ENCODE data around the gene CTU2. TPM values are rescaled to one million over a fixed set of nuclear protein-coding genes. Genes with fewer than 3 reads are reported as not detected.

Gene CTU2
- total RNA-seq, 1 donor from 2014 or later, result 20.6 TPM

- Mint-ChIP-seq H3K36me3 (ENCODE audit: unreplicated experiment) (peaks cover 4% of the 10 kb centered on the region), H3K27me3 (ENCODE audit: unreplicated experiment) (no peaks in the 10 kb centered on the region), H3K27ac (ENCODE audit: unreplicated experiment) (peak overlapping the region; percentile 56), H3K4me1 (ENCODE audit: unreplicated experiment) (peaks cover 25% of the 10 kb centered on the region), H3K4me3 (ENCODE audit: unreplicated experiment) (no peak overlapping the region), H3K9me3 (ENCODE audit: unreplicated experiment) (no peaks in the 10 kb centered on the region)
- no peak for TF ChIP-seq CTCF (IDR thresholded peaks at IDR 0.05)
- DNase-seq (ENCODE audit: extremely low spot score, unreplicated experiment), result peak; percentile 90
These were observed 5.4 kb upstream of the CTU2 start for GRCh38 chr16:88700636-88701482.

- H3K27me3 Mint-ChIP-seq (ENCODE audit: unreplicated experiment), result no peaks in the 10 kb centered on the region
- H3K4me1 Mint-ChIP-seq (ENCODE audit: unreplicated experiment), result peaks cover 25% of the 10 kb centered on the region
- no peaks in the 10 kb centered on the region for H3K9me3 Mint-ChIP-seq (ENCODE audit: unreplicated experiment)
- H3K27ac Mint-ChIP-seq (ENCODE audit: unreplicated experiment), result no peak overlapping the region
- no peak overlapping the region for H3K4me3 Mint-ChIP-seq (ENCODE audit: unreplicated experiment)
- no peak for TF ChIP-seq CTCF (IDR thresholded peaks at IDR 0.05)
- no peak for DNase-seq (ENCODE audit: extremely low spot score, unreplicated experiment)
- peaks cover 4% of the 10 kb centered on the region for H3K36me3 Mint-ChIP-seq (ENCODE audit: unreplicated experiment)
These were observed 4.5 kb upstream of the CTU2 start for GRCh38 chr16:88701581-88702370.

- no peaks in the 10 kb centered on the region for H3K9me3 Mint-ChIP-seq (ENCODE audit: unreplicated experiment)
- TF ChIP-seq CTCF (IDR thresholded peaks at IDR 0.05), result no peak
- H3K4me1 Mint-ChIP-seq (ENCODE audit: unreplicated experiment), result peaks cover 32% of the 10 kb centered on the region
- H3K4me3 Mint-ChIP-seq (ENCODE audit: unreplicated experiment), result peak overlapping the region; percentile 35
- no peak overlapping the region for H3K27ac Mint-ChIP-seq (ENCODE audit: unreplicated experiment)
- H3K36me3 Mint-ChIP-seq (ENCODE audit: unreplicated experiment), result peaks cover 3% of the 10 kb centered on the region
- DNase-seq (ENCODE audit: extremely low spot score, unreplicated experiment), result no peak
- H3K27me3 Mint-ChIP-seq (ENCODE audit: unreplicated experiment), result no peaks in the 10 kb centered on the region
These were observed 3.7 kb upstream of the CTU2 start for GRCh38 chr16:88702371-88703210.

GRCh38 chr16:88703486-88704309 is 2.6 kb upstream of the CTU2 start:
- H3K27me3 Mint-ChIP-seq (ENCODE audit: unreplicated experiment), result no peaks in the 10 kb centered on the region
- H3K9me3 Mint-ChIP-seq (ENCODE audit: unreplicated experiment), result no peaks in the 10 kb centered on the region
- H3K4me1 Mint-ChIP-seq (ENCODE audit: unreplicated experiment), result peaks cover 33% of the 10 kb centered on the region
- H3K36me3 Mint-ChIP-seq (ENCODE audit: unreplicated experiment), result no peaks in the 10 kb centered on the region
- H3K27ac Mint-ChIP-seq (ENCODE audit: unreplicated experiment), result no peak overlapping the region
- no peak for DNase-seq (ENCODE audit: extremely low spot score, unreplicated experiment)
- peak overlapping the region; percentile 21 for H3K4me3 Mint-ChIP-seq (ENCODE audit: unreplicated experiment)
- no peak for TF ChIP-seq CTCF (IDR thresholded peaks at IDR 0.05)

Measured in osteocyte (in vitro differentiated cells).